Stimulated activated CD8-positive, alpha-beta memory T cell treated with anti-CD3 and anti-CD28 coated beads, Interleukin-4, amount 100 ng/mL, for 48 hours (primary cell): ENCODE results near the gene ORC6.
"Not testable (repeated sequence)": the region's sequence is repeated elsewhere in the genome, so short reads cannot be mapped to it uniquely, and the experiment has no call there.

ENCODE experiments used
- DNase-seq: peaks from one replicate; pipeline ENCODE4 v3.0.0-alpha.2; 2020

ORC6 gene, protein sequence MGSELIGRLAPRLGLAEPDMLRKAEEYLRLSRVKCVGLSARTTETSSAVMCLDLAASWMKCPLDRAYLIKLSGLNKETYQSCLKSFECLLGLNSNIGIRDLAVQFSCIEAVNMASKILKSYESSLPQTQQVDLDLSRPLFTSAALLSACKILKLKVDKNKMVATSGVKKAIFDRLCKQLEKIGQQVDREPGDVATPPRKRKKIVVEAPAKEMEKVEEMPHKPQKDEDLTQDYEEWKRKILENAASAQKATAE

DNA sequence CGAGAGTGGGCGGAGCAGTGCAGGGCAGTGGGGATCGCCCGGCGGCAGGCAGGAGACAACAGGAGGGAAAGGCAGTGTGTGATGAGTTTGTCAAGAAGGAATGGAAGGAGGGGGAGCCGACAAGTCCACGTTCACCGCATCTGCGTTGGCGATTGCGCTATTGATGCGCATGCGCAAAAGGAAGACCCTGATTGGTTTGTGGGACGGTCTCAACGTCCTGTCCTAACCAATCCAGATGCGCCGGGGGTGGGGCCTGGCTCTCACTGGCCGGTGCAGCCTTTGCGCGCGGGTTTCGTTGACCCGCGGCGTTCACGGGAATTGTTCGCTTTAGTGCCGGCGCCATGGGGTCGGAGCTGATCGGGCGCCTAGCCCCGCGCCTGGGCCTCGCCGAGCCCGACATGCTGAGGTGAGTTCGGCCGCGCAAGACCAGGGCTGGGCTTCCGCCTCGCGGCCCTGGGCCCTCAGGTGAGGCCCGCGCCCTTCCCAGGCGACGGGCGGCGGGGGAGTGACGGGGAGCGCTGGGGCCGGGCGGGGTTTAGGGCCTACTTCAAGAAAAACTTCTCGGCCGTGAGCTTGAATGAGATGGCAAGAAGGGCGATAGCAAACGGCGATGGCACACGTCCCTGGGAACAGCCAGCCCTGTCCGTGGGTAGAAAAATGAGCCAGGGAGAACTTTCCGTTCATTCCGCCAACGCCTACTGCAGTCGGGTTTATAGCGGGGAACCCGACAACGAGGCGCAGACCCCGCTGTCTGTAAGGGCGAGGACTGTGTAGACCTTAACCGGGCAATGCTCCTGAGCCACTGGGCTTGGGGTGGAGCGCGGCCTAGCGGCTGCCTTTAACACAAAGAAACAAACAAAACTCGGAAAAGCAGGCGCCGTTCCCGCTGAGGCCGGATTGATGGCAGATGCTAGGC lies at the start of gene ORC6:
Gene ORC6 (plus strand): TSS at position 295 of the 916 bp plus-strand sequence. CDS start 47 bp downstream, at position 342.
- DNase-seq = peak; percentile 98

DNA sequence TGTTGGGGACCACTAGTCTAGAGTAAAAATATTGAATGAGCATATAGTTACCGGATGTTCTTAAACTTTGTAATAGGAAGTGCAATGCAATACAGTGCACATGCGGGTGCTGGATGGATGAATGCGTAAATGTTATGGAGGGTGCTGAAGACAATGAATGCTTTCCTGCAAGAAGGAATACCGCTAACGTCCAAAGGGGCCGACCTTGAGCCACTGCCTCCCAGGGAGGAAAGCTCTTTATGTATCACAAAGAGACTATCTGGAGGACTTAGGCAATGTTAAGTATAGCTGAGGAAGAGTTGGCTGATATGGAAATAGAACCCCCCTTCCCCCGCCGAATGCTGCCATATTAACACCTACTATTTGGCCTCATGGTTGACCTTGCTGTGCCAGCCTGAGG lies 40.8 kb upstream of the ORC6 start:
- DNase-seq = no peak

DNA sequence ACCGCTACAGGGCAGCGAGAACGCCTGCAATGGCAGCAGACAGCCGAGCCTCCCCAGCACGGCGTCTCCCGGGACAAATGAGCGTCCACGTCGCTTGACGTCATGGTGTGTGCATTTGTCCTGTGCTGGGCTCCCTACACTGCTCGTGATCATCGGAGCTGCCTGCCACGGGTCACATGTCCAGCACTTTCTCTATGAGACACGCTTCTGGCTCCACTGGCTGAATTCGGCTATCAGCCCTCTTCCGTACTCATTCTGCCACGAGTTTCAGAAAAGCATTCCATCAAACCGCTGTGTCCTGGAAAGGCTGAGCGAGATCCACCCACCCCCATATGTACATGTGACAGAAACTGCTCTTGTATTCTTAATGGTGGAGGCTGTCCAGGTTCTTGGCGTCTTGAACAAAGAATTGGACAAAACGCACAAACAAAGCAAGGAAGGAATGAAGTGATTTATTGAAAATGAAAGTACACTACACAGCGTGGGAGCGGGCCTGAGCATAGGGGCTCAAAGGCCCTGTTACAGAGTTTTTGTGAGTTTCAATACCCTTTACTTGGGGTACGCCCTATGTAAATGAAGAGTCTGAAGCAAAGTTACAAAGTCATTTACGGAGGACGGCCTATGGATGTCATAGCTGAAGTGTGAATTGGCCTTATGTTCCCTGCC lies 39.7 kb upstream of the ORC6 start:
- no peak for DNase-seq

DNA sequence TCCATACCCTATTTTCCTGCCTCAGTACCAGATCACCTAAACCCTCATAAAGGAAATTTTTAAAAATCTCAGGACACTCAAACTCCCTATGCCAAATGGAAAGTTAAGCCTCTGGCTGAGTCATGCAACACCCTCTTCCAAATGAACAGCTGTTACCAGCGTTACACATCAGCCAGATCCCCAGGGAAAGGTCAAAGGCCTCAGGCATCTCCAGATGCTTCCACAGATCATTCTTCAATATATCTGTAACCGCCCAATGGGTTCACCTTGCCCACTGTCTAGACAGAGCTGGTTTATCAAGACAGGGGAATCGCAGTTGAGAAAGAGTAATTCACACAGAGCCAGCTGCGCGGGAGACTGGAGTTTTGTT lies 39.2 kb upstream of the ORC6 start:
- no peak for DNase-seq

DNA sequence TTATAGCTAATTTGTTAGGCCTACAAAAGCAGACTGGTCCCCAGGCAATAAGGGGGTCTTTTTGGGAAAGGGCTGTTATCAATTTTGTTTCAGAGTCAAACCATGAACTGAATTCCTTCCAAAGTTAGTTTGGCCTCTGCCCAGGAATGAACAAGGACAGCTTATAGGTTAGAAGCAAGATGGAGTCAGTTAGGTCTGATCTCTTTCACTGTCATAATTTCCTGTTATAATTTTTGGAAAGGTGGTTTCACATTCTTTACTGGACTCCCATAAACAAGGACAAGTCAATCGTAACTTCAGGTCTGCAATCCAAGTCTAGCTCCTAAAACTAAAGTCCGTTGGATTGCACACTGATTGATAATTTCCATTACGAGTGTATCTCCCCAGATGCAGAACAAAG lies 38.2 kb upstream of the ORC6 start:
- DNase-seq = no peak

DNA sequence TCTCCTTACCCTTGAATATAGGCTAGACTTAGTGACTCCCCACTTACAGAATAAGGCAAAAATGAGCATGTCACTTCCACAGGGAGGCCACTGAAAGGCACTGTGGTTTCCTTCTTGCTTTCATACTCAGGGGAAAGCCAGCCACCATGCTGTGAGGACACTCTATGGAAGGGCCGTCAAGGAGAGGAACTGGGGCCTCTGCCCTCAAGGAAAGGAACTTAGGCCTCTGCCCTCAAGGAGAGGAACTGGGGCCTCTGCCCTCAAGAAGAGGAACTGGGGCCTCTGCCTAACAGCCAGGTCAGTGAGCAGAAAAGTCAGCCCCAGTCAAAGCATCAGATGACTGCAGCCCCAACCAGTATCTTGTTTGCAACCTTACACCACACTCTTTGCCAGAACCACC lies 30.5 kb upstream of the ORC6 start:
- peak; percentile 40 for DNase-seq

DNA sequence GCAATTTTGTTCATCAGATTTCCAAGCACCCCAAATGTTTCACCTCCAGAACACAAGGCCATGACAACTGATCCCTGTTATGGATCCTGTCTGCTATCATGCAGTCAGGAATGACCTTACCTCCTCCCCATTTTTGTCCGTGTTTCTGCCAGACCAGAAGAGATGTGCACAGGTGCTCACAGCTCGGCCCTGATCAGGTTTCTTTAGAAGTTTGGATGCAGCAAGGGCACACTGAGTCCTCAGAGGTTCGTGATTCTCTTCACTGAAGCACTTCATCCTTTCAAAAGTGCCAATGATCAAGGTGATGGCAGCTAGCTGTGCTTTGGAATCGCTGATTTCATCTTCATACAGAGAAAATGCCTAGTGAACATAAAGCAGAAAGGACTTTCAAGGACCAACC lies 27.3 kb upstream of the ORC6 start:
- DNase-seq = no peak

DNA sequence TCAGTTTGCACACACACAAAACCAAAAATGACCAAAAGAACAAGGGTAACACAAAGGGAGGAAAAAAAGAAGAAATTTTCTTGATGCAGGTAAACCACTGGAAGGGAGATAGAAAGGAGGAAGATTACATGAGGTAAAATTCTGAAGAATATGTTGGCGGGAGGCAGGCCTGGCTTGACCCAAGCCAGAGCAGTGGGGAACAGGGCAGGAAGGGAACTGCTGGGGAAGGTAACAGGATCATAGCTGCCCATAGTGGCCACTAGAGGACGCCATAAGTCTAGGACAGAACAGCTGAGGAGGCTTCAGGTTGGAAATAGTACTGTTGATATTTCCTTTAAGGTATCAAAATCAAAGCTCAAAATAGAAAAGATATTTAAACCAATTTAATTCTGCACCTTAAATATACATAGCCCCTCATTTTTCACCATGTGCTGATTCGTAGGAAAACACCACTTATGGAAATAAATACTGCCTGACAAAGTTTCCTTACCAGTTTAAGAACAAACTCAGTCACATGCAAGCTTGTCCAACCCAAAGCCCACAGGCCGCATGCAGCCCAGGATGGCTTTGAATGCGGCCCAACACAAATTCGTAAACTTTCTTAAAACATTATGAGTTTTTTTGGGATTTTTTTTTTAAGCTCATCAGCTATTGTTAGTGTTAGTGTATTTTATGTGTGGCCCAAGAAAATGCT lies 16.0 kb upstream of the ORC6 start:
- DNase-seq = peak; percentile 43

DNA sequence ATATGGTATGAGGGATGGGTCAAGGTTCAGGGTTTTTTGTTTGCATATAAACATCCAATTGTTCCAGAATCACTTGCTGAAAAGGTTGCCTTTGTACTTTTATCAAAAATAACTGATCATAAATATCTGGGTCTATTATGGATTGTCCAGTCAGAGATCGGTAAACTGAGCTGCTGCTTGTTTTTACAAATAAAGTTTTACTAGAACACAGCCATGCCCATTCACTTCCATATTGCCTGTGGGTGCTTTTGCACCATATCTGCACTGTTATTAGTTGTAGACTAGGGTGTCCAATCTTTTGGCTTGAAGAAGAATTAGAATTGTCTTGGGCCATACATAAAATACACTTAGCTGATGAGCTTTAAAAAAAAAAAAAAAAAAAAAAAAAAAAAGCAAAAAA lies 11.5 kb upstream of the ORC6 start:
- DNase-seq = not testable (repeated sequence)

DNA sequence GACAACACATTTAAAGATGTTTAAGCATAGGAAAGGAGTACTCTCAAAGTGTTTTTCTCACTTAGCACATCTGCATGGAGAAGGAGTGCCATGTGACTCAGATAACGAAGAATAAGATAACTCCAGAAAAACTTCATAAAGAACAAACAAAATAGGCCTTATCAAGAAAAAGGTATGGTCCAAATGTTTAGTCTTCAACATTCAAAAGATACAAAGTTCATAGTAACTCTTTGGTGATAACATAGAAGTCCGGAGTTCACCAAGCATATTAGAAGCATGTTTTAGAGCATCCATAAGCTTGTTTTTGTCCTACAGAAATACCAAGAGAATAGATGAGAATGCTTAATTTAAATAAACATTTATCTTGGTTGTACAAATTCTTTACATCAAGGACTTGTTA lies 7.6 kb upstream of the ORC6 start:
- DNase-seq = not testable (repeated sequence)

DNA sequence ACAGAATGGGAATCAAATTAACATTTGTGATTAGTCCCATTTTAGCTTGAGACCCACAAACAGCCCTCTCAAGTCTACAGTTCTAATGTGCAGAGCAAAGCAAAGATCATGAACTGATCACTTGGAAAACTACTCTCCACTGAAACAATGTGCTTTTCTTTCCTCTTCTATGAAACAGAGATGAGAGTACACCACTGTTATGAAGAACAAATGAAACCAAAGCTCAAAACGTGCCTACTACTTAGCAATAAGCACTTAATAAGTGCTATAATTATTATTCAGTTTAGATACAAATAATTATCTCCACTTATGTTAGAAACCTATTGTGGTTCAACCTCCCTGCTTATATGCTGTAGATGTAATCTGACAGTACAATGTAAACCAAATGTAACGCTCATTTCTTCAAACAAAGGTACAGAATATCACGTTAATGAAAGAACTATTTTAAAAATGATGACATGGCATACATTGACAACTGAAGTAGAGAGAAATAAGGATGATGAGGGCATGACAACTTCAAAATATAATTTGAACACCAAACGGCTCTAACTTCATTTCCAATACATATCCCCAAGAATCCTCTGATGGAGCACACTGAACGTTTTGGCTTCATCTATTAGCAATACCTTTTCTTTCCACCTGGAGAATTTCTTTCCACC lies 2.5 kb upstream of the ORC6 start:
- no peak for DNase-seq

DNA sequence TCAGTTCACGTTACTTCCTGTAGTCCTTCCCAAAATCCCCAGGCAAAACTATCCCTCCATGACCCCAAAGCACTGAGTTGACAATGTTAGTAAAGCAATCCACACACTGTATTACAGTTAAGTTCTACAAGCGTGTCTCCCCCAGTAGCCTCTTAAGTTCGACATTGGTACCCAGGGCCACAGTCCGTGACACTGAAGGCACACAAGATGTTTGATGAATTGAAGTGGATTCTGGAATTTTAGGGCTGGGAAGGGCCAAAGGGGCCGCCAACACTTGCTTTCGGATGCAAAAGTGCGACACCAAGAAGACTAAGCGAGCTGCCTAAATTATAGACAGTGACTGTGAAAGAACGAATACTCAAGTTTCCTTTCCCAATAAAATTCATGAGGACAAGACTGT lies 2.0 kb upstream of the ORC6 start:
- no peak for DNase-seq

DNA sequence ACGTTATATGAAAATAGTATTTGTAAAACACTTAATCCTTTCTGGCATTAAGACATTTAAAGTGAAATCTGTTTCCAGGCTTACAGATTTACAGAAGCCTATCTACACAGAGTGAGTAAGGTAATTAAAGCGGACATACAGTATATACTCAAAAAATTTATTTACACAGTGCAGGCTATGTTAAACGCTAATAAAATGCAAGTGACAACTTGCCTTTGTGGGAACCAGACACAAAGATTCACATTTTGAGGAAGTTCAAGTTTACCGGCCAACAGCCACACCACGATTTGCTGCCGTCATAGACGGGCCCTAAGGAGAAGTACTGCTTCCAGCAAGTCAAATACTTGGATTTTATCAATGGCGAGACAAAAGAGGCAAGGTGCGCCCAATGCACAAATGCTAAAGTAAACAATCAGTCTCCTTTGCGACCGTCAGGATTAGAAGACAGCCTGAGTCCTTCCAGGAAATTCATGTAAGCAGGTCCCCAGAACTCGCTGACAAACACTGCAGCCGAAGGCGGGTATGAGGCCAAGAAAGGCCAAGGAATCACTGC lies 1.3 kb upstream of the ORC6 start:
- DNase-seq = no peak

DNA sequence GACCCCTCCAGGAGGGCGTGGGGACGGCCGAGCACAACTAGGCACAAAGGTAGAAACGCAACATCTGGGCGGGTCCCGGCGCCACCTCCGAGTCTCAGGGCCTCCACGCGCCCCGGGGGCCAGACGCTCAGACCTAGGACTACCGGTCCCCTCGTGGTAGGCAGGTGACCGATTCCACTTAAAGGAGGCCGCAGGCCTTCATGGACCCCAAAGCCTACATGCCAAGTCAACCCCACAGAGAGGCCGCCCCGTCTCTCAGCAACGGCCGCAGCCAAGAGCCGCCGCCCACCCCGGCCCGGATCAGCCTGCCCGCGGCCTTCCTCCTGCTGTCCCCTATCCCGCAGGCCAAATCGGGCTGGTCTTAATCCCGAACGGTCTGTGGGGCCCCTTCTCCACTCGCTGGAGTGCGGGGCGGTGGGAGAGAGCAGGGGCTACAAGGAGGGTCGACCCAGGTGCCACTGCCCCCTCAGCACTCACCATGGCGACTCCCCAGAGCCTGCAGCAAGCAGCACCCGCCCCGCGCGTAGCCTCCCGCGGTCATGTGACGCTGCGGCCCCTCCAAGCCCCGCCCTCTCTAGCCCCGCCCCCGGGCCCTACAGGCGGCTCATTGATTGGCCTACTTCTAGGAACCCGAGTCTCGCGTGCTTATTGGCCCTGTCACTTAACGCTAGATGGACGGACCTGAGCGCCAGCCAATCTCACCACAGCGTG lies 650 bp upstream of the ORC6 start, which contains the start of gene VPS35:
Gene VPS35 (minus strand): TSS at position 525 of the 711 bp plus-strand sequence. CDS start 45 bp downstream, at position 480.
- DNase-seq = peak; percentile 100

DNA sequence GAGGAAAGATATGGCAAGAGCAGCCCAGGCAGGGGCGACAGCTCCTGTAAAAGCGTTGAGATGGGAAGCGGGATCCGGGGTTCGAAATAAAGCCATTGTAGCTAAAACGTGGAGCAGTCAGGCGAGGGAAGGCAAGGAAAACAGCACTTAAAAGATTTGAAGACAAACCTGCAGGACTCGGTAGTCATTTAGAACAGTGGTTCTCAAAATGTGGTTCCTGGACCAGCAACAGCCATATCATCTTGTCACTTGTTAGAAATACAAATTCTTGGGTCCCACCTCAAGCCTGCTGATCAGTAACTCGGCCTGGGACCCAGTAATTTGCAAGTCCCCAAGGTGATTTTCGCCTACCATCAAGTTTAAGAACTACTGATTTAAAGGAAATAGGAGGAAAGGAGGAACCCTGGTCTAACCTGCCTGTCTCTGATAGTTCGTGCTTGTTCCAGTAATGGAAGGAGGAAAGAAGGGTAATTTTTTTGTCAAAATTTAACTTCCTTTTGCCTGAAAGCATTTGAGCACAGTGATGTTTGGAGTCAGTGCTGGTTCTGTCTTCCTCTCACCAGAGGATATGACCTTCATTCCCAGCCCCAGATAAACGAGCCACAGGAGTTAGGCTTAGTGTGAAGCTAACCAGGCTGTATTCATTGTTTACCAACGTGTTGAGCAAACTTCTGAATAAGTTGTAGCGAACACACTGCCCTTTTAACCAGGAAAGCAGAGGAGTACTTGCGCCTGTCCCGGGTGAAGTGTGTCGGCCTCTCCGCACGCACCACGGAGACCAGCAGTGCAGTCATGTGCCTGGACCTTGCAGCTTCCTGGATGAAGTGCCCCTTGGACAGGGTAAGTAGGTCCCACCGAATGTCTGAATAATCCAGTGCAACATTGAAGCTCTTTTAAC lies 1.1 kb downstream of the ORC6 start:
- DNase-seq = no peak

DNA sequence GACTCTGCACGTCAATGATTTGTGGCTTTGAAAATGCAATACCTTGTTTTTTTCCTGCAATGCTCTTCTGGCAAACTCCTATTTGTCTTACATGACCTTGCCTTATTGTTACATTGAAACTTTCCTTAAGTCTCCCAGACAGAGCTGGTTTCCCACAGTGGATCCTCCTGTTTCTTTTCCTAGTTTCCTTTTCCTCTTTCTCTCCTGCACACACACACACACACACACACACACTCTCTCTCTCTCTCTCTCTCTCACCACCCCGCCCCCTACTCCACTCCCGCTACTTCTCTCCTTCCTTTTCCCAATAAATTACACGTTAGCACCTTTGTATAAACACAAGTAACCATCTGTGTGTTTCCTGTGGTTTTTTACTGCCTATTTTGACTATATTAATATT lies 2.3 kb downstream of the ORC6 start:
- DNase-seq = no peak

DNA sequence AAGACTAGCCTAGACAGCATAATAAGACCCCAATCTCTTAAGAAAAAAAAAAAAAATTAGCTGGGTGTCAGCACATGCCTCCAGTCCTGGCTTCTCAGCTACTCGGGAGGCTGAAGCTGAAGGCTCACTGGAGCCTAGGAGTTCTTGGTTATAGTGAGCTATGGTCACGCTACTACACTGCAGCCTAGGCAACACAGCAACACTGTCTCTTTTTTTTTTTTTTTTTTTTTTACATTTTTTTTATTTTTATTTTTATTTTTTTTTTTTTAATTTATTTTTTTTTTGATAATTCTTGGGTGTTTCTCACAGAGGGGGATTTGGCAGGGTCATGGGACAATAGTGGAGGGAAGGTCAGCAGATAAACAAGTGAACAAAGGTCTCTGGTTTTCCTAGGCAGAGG lies 4.1 kb downstream of the ORC6 start:
- no peak for DNase-seq

DNA sequence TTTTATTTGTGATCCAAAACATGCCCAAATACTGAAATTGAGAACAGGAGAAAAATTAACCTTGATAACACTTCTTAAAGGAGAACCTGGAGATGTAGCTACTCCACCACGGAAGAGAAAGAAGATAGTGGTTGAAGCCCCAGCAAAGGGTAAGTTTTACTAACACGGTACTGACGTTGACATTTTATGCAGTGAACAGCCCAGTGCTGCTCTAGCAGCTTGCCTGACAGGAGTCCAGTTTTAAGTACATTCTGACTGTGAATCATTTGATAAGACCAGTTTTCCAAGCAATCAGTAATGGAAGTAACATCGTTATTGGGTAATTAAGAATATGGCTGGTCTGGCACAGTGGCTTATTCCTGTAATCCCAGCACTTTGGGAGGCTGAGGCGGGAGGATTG lies 6.5 kb downstream of the ORC6 start:
- DNase-seq = no peak

DNA sequence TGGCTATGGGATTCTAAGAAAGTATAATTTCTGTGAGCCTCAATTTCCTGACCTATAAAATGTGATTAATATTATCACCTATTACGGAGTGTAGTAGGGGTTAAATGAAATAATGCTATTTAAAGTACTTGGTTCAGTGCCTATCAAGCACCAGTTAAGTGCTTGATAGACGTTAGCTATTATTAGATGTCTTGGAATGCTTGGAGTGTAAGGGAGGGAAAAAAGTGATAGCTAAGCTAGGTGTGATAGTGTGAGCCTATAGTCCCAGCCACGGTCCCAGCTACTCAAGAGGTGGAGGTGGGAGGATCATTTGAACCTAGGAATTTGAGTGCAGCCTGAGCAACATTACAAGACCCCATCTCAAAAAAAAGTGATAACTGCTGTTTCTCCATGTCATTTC lies 7.5 kb downstream of the ORC6 start:
- no peak for DNase-seq

DNA sequence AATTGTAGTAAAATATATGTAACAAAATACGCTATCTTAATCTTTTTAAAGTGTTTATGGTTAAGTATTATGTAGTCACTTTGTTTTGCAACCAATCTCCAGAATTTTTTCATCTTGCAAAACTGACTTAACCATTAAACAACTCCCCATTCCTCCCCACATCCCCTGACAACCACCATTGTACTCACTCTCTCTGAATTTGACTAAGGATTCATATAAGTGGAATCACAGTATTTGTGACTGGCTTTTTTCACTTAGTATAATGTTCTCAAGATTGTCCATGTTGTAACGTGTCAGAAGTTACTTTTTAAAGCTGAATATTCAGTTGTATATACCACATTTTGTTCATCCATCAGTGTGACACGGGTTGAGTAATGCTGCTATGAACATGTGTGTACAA lies 10.6 kb downstream of the ORC6 start:
- no peak for DNase-seq
